ENCODE measurements around the gene ZNF678.

Gene ZNF678

DNA sequence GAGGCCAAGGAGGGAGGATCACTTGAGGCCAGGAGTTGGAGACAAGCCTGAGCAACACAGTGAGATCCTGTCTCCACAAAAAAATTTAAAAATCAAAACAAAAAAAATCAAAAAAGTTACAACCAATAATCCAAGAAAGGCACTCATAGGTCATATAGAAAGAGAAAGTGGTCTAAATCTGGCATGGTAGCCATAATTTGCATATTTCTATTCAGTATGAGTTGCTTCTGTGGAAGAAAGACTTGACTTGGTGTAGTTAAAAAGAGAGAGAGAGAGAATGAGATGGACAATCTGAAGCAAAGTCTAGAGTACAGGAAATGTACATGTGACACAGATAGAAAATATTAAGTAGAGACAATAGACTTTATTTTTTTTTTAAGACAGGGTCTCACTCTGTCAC lies 149.3 kb downstream of the ZNF678 start:
- no peak for DNase-seq (ENCODE audit: low read depth, low spot score)

DNA sequence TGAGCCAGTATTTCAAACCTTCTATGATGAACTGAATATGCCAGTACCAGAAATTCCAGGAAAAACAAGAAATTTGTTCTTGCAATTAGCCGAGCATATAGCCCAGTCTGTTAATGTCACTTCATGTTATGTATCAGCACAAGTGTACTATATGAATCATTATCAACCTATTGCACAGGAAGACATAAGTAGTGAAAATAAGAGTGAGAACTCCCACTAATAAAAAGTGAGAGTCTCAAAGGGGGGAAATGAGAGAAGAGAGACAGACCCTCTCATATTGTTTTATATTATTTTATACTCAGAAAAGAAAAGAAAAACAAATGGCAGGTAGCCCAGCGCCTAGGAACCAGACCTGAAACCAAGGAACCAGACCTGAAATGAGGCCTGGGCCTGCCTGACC lies 155.6 kb downstream of the ZNF678 start:
- no peak for DNase-seq (ENCODE audit: low read depth, low spot score)

DNA sequence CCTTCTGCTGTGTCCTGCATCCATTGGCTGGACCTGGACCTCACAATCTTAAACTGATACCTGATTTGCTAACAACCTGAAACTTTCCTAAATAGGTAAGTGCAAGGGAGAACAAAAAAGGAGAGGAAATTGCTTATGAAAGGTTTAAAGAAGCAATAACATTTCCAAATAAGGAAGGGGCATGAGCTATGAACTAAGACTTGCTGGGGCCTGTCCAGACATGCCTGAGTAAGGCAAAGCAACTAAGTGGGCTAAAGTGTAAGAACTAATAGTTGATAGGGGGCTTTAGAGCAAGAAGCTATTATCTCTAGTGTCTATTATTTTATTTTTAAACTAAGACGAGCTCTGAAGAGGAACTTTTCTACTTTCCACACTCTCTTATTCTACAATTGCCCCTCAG lies 160.1 kb downstream of the ZNF678 start:
- no peak for DNase-seq (ENCODE audit: low read depth, low spot score)

DNA sequence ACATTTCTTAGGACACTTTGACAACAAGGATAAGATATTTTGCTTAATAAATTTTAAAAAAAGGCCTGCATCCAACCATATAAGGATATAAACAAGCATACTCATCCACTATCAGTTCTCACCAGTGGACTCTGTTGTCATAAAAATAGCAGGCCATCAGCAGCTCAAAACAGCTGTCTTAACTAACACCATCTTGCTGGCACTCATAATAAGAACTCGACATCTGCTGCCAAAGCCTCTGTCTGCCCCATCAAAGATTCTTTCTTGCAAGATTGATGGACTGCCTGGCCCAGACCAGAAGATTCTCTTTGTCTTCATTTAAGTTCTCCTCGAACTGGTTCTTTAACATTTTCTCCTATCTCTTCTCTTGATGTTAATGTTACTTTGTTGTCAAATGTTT lies 161.7 kb downstream of the ZNF678 start:
- DNase-seq (ENCODE audit: low read depth, low spot score) = no peak

DNA sequence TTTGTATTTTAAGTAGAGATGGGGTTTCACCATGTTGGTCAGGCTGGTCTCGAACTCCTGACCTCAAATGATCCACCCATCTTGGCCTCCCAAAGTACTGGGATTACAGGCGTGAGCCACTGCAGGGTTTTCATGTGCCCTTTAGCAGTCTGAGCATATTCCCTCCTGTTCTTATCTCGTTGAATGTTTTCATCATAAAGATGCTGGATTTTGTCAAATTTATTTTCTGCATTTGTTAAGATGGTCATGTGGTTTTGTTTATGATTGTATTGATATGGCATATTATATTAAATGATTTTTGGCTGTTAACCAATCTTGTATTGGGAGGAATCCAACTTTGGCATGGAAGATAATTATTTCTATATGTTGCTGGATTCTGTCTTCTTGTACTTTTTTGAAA lies 163.0 kb downstream of the ZNF678 start:
- DNase-seq (ENCODE audit: low read depth, low spot score) = no peak
